ENCODE measurements around the gene MSI2.

DNA sequence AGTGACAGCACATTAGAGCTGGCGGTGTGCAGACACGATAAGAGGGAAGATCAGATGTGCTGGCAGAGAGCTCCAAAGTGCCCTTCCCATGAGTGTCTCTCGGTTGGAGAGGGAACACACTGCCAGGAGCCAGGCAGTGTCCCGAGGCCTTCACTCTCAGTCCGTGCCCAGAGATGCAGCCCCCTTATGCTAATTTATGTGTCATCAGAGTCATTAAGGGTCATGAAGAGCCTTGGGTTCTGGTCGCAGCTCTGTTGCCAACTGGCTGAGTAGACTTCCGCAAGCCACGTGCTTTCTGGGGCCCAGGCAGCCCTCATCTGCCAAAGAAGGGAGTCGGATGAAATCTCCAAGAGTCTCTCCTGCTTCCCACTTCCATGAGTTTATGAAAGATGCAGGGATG, 232.5 kb downstream of the MSI2 start:
- no peak for TF ChIP-seq ELF4 (IDR thresholded peaks at IDR 0.05)
- TF ChIP-seq ARNT (IDR thresholded peaks at IDR 0.05), result no peak
- no peak for TF ChIP-seq FOXM1 (IDR thresholded peaks at IDR 0.05; ENCODE audit: borderline replicate concordance)
- no peak for TF ChIP-seq FOXK2 (IDR thresholded peaks at IDR 0.05)
- TF ChIP-seq HDGF (IDR thresholded peaks at IDR 0.05; ENCODE audit: borderline replicate concordance), result no peak
- no peak for TF ChIP-seq CTBP1 (IDR thresholded peaks at IDR 0.05; ENCODE audit: borderline replicate concordance)
- no peak for TF ChIP-seq LEF1 (IDR thresholded peaks at IDR 0.05; ENCODE audit: borderline replicate concordance)
- no peak for TF ChIP-seq SP1 (IDR thresholded peaks at IDR 0.05)
- TF ChIP-seq NFRKB (IDR thresholded peaks at IDR 0.05), result no peak
- TF ChIP-seq BHLHE40 (IDR thresholded peaks at IDR 0.05; ENCODE audit: borderline replicate concordance), result no peak
- TF ChIP-seq, protein P1, sequence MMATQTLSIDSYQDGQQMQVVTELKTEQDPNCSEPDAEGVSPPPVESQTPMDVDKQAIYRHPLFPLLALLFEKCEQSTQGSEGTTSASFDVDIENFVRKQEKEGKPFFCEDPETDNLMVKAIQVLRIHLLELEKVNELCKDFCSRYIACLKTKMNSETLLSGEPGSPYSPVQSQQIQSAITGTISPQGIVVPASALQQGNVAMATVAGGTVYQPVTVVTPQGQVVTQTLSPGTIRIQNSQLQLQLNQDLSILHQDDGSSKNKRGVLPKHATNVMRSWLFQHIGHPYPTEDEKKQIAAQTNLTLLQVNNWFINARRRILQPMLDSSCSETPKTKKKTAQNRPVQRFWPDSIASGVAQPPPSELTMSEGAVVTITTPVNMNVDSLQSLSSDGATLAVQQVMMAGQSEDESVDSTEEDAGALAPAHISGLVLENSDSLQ (IDR thresholded peaks at IDR 0.05), result no peak
- TF ChIP-seq SUZ12 (IDR thresholded peaks at IDR 0.05), result no peak
- TF ChIP-seq FOXA1 (IDR thresholded peaks at IDR 0.05), result no peak
- TF ChIP-seq ZNF384 (IDR thresholded peaks at IDR 0.05), result no peak

Data from HEK293T (cell line).